AG09319 (cell line): ENCODE data around the gene C1orf115.

Source experiments
- DNase-seq: peaks from one replicate; pipeline ENCODE4 v3.0.0-alpha.2; 2010; ENCODE audit warnings: low read depth; ENCODE audit errors: extremely low read depth
- CTCF ChIP-seq: IDR thresholded peaks from 2 replicates; pipeline ENCODE4 v1.5.1; 2011; ENCODE audit warnings: low read depth, mild to moderate bottlenecking, inconsistent platforms, low read length, moderate library complexity

Gene C1orf115

GRCh38 chr1:220741825-220742224 is 51.7 kb downstream of the C1orf115 start:
- no peak for DNase-seq
- no peak for TF ChIP-seq CTCF

GRCh38 chr1:220742520-220742919 is 52.4 kb downstream of the C1orf115 start:
- no peak for TF ChIP-seq CTCF
- no peak for DNase-seq

- no peak for TF ChIP-seq CTCF
- DNase-seq: no peak
Observed at GRCh38 chr1:220746851-220747250, 56.7 kb downstream of the C1orf115 start.

DNA sequence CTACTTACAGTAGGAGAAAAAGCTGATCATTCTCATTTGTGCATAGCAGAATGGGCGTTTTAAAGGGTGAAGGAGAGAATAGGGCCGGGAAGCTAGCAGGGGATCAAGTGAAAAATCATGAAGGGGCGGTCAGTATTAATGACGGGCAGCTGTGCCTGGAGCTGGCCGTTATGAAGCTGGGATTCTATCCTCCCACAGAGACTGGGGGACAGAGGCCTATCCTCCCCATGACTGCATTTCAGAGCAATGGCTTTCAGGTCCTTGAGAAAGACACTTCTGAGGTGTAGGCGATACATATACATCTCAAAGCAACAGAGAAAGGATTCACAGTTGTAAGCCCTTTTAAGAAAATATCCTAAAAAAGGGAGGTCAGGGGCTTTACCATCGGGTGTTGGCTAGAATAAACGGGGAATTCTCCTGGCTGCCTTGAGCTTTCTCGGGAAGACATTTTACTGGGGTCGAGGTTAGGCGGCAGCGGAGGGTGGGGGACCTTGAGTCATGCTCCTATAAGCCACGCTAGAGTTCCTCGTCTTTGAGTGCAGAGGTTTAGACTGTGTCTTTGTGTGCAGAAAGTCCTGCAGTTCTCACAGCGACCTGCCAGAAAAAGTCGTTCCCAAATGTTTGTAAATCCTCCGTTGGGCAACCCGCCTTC is 57.4 kb downstream of the C1orf115 start:
- DNase-seq: no peak
- TF ChIP-seq CTCF: no peak

DNA sequence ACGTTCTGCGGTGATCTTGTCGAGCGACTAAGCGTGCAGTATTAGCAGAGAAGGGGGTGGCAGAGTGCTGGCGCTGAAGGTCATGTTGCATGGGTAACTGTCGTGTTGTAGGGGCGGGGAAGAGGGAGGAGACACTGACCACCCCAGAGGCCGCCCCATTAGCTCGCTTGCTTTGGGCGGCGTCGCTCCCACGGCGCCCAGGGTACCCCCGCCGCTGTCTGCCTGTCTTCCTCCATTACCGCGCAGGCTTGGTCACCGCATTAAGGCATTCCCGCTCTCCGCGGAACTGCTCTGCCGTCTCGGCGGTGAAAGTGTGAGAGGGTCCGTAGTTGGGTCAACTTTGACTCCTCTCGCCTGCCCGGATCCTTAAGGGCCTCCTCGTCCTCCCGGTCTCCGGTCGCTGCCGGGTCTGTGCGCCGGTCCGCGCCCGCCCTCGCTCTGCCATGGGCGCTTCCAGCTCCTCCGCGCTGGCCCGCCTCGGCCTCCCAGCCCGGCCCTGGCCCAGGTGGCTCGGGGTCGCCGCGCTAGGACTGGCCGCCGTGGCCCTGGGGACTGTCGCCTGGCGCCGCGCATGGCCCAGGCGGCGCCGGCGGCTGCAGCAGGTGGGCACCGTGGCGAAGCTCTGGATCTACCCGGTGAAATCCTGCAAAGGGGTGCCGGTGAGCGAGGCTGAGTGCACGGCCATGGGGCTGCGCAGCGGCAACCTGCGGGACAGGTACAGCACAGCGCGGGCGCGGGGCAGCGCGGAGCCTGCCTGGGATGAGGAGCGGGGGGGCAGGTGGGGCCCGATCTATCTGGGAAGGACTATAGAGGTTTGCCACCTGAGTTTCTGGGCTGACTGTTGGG is 58.1 kb downstream of the C1orf115 start, which contains the start of gene MTARC2:
MTARC2 (plus strand) TSS at position 234 of the 846 bp plus-strand sequence; CDS start at position 444, 210 bp downstream.
- no peak for TF ChIP-seq CTCF
- peak; percentile 44 for DNase-seq
